ENCODE results near the gene PRDM16.

GRCh38 chr1:3181956-3182355, 113.0 kb downstream of the PRDM16 start:
- TF ChIP-seq, protein P1, sequence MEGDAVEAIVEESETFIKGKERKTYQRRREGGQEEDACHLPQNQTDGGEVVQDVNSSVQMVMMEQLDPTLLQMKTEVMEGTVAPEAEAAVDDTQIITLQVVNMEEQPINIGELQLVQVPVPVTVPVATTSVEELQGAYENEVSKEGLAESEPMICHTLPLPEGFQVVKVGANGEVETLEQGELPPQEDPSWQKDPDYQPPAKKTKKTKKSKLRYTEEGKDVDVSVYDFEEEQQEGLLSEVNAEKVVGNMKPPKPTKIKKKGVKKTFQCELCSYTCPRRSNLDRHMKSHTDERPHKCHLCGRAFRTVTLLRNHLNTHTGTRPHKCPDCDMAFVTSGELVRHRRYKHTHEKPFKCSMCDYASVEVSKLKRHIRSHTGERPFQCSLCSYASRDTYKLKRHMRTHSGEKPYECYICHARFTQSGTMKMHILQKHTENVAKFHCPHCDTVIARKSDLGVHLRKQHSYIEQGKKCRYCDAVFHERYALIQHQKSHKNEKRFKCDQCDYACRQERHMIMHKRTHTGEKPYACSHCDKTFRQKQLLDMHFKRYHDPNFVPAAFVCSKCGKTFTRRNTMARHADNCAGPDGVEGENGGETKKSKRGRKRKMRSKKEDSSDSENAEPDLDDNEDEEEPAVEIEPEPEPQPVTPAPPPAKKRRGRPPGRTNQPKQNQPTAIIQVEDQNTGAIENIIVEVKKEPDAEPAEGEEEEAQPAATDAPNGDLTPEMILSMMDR (IDR thresholded peaks at IDR 0.05) = no peak
- no peak for TF ChIP-seq POLR2A (IDR thresholded peaks at IDR 0.05)

Data from thyroid gland (tissue), 4 donors.